ENCODE results near the gene ZNF804B.

The ZNF804B gene

DNA sequence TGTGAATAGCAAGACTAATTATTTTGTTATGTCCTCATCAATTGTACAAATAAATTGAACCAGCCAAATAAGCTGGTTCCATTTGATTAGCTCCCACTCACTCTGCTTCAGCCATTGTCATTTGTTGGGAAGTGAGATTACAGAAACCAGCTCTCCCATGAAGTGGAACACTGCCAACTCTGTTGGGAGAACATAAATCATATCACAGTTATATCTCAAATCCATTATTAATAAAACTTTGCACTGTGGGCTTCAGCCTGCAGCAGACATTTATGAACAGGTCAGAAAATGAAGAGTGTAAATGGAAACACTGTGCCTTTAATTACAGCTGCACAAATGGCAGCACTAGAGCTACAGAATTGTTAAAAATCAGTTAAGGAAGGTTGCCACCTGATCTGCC, 82.7 kb downstream of the ZNF804B start:
- Histone ChIP-seq H3K4me1 (ENCODE audit: control insufficient read depth, insufficient read depth, low read length) (no peaks in the 10 kb centered on the region), H3K36me3 (ENCODE audit: control insufficient read depth, insufficient read depth, low read length) (no peaks in the 10 kb centered on the region), H3K27ac (ENCODE audit: low read depth, low read length) (no peak overlapping the region), H3K4me3 (ENCODE audit: low read depth, low read length) (no peak overlapping the region), H3K27me3 (ENCODE audit: control insufficient read depth, insufficient read depth, low read length) (no peaks in the 10 kb centered on the region), H3K9ac (ENCODE audit: low read depth, low read length) (no peak overlapping the region), H3K9me3 (ENCODE audit: control insufficient read depth, insufficient read depth, low read length) (no peaks in the 10 kb centered on the region)

DNA sequence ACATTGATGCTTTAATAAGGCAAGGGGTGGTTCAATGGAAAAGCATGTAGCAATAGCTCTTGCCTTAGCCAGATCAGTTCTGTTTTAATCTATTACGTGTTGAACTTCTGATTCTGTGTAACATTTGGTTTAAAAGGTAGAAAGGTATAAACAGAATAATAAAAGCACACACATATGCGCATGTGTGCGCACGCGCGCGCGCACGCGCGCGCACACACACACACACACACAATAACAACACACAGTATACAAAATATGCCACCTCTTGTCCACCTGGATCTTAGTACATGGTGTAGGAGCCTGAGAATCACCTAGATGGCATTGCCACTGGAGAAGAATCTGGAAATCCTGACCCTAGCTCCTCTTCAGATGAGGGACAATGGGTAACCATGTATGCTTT, 85.6 kb downstream of the ZNF804B start:
- H3K27ac ChIP-seq (ENCODE audit: low read depth, low read length): no peak overlapping the region
- H3K9me3 ChIP-seq (ENCODE audit: control insufficient read depth, insufficient read depth, low read length): no peaks in the 10 kb centered on the region
- no peak overlapping the region for H3K4me3 ChIP-seq (ENCODE audit: low read depth, low read length)
- no peaks in the 10 kb centered on the region for H3K4me1 ChIP-seq (ENCODE audit: control insufficient read depth, insufficient read depth, low read length)
- no peaks in the 10 kb centered on the region for H3K36me3 ChIP-seq (ENCODE audit: control insufficient read depth, insufficient read depth, low read length)
- H3K9ac ChIP-seq (ENCODE audit: low read depth, low read length): no peak overlapping the region
- no peaks in the 10 kb centered on the region for H3K27me3 ChIP-seq (ENCODE audit: control insufficient read depth, insufficient read depth, low read length)

DNA sequence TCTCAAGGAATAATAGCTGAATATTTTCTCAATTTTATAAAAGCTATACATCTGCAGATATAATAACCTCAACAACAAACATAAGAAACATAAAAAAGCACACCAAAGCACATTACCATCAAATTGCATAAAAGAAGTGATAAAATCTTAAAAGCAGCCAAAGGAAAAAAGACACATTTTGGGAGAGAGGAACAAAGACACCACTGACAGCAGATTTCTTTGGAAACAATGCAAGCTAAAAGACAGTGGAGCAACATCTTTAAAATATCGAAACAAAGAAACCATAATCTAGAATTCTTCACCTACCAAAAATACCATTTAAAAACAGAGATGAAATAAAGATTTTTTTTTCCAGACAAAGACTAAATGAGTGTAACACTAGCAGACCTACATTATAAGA, 91.7 kb downstream of the ZNF804B start:
- H3K36me3 ChIP-seq (ENCODE audit: control insufficient read depth, insufficient read depth, low read length): no peaks in the 10 kb centered on the region
- no peak overlapping the region for H3K27ac ChIP-seq (ENCODE audit: low read depth, low read length)
- no peak overlapping the region for H3K4me3 ChIP-seq (ENCODE audit: low read depth, low read length)
- no peaks in the 10 kb centered on the region for H3K9me3 ChIP-seq (ENCODE audit: control insufficient read depth, insufficient read depth, low read length)
- H3K4me1 ChIP-seq (ENCODE audit: control insufficient read depth, insufficient read depth, low read length): no peaks in the 10 kb centered on the region
- no peaks in the 10 kb centered on the region for H3K27me3 ChIP-seq (ENCODE audit: control insufficient read depth, insufficient read depth, low read length)
- no peak overlapping the region for H3K9ac ChIP-seq (ENCODE audit: low read depth, low read length)

DNA sequence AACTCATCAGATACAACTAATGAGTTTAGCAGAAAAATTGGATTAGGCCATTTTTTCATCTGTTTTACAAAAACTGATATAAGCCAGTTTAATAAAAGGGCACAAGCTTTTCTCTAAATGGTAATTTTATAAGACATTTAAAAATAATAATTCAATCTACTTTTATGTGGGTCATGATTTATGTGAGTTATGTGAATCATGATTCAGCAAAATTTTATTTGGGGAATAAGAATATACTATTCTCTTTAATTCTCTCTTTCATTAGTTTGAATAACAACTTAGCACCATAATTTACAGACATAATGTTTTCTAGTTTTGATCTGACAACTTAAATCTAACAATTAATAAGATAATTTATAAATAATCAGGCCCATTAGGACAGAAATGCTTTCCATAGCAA, 99.8 kb downstream of the ZNF804B start:
- no peaks in the 10 kb centered on the region for H3K27me3 ChIP-seq (ENCODE audit: control insufficient read depth, insufficient read depth, low read length)
- no peak overlapping the region for H3K27ac ChIP-seq (ENCODE audit: low read depth, low read length)
- no peak overlapping the region for H3K4me3 ChIP-seq (ENCODE audit: low read depth, low read length)
- H3K9ac ChIP-seq (ENCODE audit: low read depth, low read length): no peak overlapping the region
- H3K36me3 ChIP-seq (ENCODE audit: control insufficient read depth, insufficient read depth, low read length): no peaks in the 10 kb centered on the region
- no peaks in the 10 kb centered on the region for H3K4me1 ChIP-seq (ENCODE audit: control insufficient read depth, insufficient read depth, low read length)
- H3K9me3 ChIP-seq (ENCODE audit: control insufficient read depth, insufficient read depth, low read length): no peaks in the 10 kb centered on the region

DNA sequence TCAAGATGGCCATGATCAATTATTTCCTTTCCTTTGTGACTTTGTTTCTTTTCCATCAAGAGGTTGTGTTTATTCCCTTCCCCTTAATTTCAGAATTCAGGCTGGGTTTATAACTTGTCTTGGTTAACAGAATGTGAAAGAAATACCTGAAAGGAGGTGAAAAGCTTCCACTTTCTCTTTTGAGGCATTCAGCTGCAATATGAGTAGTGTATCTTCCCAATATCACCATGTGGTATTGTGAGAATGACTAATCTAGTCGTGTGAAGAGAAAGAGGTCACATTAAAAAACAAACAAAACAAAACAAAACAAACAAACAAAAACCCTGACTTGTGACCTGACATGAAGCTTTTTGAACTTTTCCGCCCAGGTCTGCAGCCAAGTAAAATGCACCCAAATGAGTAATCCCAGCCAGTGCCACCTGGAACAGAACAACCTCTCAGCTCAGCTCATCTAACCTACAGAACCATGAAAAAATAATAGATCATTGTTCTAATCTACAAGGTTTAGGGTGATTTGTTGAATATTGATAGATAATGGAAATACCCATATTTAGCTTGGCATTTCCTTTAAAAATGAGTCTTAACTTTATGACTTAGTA, 106.9 kb downstream of the ZNF804B start:
- H3K4me1 ChIP-seq (ENCODE audit: control insufficient read depth, insufficient read depth, low read length): no peaks in the 10 kb centered on the region
- peaks cover 6% of the 10 kb centered on the region for H3K9me3 ChIP-seq (ENCODE audit: control insufficient read depth, insufficient read depth, low read length)
- no peaks in the 10 kb centered on the region for H3K27me3 ChIP-seq (ENCODE audit: control insufficient read depth, insufficient read depth, low read length)
- H3K9ac ChIP-seq (ENCODE audit: low read depth, low read length): no peak overlapping the region
- H3K27ac ChIP-seq (ENCODE audit: low read depth, low read length): no peak overlapping the region
- H3K4me3 ChIP-seq (ENCODE audit: low read depth, low read length): no peak overlapping the region
- no peaks in the 10 kb centered on the region for H3K36me3 ChIP-seq (ENCODE audit: control insufficient read depth, insufficient read depth, low read length)

DNA sequence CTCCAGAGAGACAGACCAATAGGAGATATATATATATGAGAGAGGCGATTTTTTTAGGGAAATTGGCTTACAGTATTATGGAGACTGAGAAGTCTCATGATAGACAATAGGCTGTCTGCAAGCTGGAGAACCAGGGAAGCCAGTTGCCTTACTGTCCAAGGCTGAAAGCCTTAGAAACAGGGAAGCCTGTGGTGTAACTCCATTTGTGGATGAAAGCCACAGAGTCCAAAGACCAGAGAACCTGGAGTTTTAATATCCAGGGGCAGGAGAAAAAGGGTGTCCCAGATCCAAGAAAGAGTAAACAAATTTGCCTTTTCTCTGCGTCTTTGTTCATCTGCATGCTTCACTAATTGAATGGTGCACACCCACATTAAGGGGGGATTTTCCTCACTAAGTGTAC, 107.7 kb downstream of the ZNF804B start:
- H3K27me3 ChIP-seq (ENCODE audit: control insufficient read depth, insufficient read depth, low read length): no peaks in the 10 kb centered on the region
- no peak overlapping the region for H3K9ac ChIP-seq (ENCODE audit: low read depth, low read length)
- H3K9me3 ChIP-seq (ENCODE audit: control insufficient read depth, insufficient read depth, low read length): peaks cover 6% of the 10 kb centered on the region
- H3K36me3 ChIP-seq (ENCODE audit: control insufficient read depth, insufficient read depth, low read length): no peaks in the 10 kb centered on the region
- no peak overlapping the region for H3K4me3 ChIP-seq (ENCODE audit: low read depth, low read length)
- no peak overlapping the region for H3K27ac ChIP-seq (ENCODE audit: low read depth, low read length)
- no peaks in the 10 kb centered on the region for H3K4me1 ChIP-seq (ENCODE audit: control insufficient read depth, insufficient read depth, low read length)

DNA sequence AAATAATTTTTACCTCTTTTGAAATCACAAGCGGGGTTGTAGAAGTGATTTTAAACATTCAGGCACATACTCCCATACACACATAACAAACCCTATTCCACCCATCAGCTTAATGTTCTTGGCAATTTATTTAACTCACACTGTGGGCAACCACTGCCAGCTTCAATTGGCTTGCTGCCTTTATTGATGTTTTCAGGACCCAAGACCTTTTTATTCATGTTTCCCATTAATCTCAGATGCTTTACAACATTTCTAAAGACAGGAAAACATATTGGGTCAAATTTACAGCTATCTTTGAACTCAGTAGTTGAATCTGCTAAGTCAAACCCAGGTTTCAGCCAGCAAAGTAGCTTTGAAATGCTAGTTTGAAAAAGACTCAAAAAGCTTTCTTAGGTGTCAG, 109.0 kb downstream of the ZNF804B start:
- H3K4me3 ChIP-seq (ENCODE audit: low read depth, low read length): no peak overlapping the region
- H3K36me3 ChIP-seq (ENCODE audit: control insufficient read depth, insufficient read depth, low read length): no peaks in the 10 kb centered on the region
- H3K27ac ChIP-seq (ENCODE audit: low read depth, low read length): no peak overlapping the region
- H3K9ac ChIP-seq (ENCODE audit: low read depth, low read length): no peak overlapping the region
- peaks cover 6% of the 10 kb centered on the region for H3K9me3 ChIP-seq (ENCODE audit: control insufficient read depth, insufficient read depth, low read length)
- no peaks in the 10 kb centered on the region for H3K4me1 ChIP-seq (ENCODE audit: control insufficient read depth, insufficient read depth, low read length)
- no peaks in the 10 kb centered on the region for H3K27me3 ChIP-seq (ENCODE audit: control insufficient read depth, insufficient read depth, low read length)

DNA sequence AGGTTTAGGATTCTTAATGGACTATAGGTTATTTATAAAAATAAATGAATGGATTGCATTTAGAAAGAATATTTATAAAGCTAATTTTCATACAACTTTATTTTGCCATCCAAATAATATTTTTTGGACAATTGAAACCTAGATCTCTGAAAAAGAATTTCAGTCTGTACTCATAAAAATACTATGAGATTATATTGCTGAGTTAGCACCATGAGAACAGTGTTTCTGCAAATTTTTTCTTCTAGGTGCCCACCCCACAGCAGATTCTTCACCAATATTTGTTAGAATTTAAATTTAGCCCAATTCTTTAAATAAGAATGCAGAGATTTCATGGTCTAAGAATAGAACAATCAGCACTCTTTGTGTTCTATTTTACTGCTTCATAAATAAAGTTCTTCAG, 121.6 kb downstream of the ZNF804B start:
- H3K27ac ChIP-seq (ENCODE audit: low read depth, low read length): no peak overlapping the region
- H3K36me3 ChIP-seq (ENCODE audit: control insufficient read depth, insufficient read depth, low read length): no peaks in the 10 kb centered on the region
- peaks cover 7% of the 10 kb centered on the region; the same call in 1 of the 2 replicates for H3K4me1 ChIP-seq (ENCODE audit: control insufficient read depth, insufficient read depth, low read length)
- no peaks in the 10 kb centered on the region for H3K27me3 ChIP-seq (ENCODE audit: control insufficient read depth, insufficient read depth, low read length)
- no peak overlapping the region for H3K9ac ChIP-seq (ENCODE audit: low read depth, low read length)
- no peaks in the 10 kb centered on the region for H3K9me3 ChIP-seq (ENCODE audit: control insufficient read depth, insufficient read depth, low read length)
- no peak overlapping the region for H3K4me3 ChIP-seq (ENCODE audit: low read depth, low read length)

DNA sequence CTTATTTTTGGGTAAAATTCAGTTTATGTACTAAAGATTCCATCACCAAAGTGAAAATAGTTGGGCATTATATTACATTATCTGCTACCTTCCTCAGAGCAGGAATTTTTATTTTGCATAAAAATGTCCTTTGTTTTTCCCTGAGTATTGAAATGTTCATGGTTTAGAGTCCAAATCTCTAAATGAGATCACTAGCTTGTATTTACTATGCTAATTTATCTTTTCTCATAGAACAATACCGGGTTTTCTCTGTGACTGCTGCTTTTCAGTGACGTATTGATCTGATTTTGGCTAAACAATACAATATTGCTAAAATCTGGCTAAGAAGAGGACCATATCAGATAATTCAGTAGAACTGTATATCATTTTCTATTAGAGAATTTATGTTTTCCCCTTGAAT, 125.6 kb downstream of the ZNF804B start:
- H3K9me3 ChIP-seq (ENCODE audit: control insufficient read depth, insufficient read depth, low read length): no peaks in the 10 kb centered on the region
- H3K9ac ChIP-seq (ENCODE audit: low read depth, low read length): no peak overlapping the region
- H3K4me1 ChIP-seq (ENCODE audit: control insufficient read depth, insufficient read depth, low read length): peaks cover 7% of the 10 kb centered on the region; the same call in 1 of the 2 replicates
- no peak overlapping the region for H3K4me3 ChIP-seq (ENCODE audit: low read depth, low read length)
- no peak overlapping the region for H3K27ac ChIP-seq (ENCODE audit: low read depth, low read length)
- no peaks in the 10 kb centered on the region for H3K36me3 ChIP-seq (ENCODE audit: control insufficient read depth, insufficient read depth, low read length)
- H3K27me3 ChIP-seq (ENCODE audit: control insufficient read depth, insufficient read depth, low read length): no peaks in the 10 kb centered on the region

DNA sequence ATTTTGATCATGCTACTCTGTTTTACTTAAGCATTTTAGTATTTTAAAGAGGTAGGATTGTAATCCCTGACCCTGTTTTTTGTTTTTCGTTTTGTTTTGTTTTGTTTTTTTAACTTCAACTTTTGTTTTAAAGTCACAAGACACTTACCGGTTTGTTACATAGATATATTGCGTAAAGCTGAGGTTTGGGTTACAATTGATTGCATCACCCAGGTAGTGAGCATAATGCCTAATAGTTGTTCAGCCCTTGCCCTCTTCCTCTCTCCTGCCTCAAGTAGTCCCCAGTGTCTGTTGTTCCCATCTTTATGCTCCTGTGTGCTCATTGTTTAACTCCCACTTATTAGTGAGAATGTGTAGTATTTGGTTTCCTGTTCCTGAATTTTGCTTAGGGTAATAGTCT, 129.2 kb downstream of the ZNF804B start:
- Histone ChIP-seq H3K27ac (ENCODE audit: low read depth, low read length) (no peak overlapping the region), H3K9ac (ENCODE audit: low read depth, low read length) (no peak overlapping the region), H3K27me3 (ENCODE audit: control insufficient read depth, insufficient read depth, low read length) (no peaks in the 10 kb centered on the region), H3K4me1 (ENCODE audit: control insufficient read depth, insufficient read depth, low read length) (peaks cover 7% of the 10 kb centered on the region; the same call in 1 of the 2 replicates), H3K36me3 (ENCODE audit: control insufficient read depth, insufficient read depth, low read length) (no peaks in the 10 kb centered on the region), H3K4me3 (ENCODE audit: low read depth, low read length) (no peak overlapping the region), H3K9me3 (ENCODE audit: control insufficient read depth, insufficient read depth, low read length) (no peaks in the 10 kb centered on the region)

DNA sequence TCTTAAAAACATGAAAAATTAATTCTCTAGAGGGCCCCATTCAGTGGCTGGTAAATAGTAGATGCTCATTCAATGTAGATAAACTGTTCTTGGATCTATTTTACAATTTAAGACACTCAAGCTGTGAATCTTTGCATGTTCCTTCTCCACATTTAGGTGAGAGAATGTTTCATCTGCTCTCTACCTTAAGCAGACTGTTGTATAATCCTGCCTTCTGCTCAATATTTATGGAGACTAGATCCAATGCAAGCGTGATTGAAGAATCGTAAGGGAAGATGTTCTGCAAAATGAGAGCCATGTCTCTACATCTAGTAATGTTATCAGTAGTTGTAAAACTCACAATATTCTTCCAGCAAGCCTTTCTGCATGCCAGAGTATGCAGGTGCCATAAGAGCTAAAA, 151.0 kb downstream of the ZNF804B start:
- Histone ChIP-seq H3K27me3 (ENCODE audit: control insufficient read depth, insufficient read depth, low read length) (no peaks in the 10 kb centered on the region), H3K4me1 (ENCODE audit: control insufficient read depth, insufficient read depth, low read length) (peaks cover 5% of the 10 kb centered on the region; the same call in 1 of the 2 replicates), H3K9ac (ENCODE audit: low read depth, low read length) (no peak overlapping the region), H3K27ac (ENCODE audit: low read depth, low read length) (no peak overlapping the region), H3K4me3 (ENCODE audit: low read depth, low read length) (no peak overlapping the region), H3K9me3 (ENCODE audit: control insufficient read depth, insufficient read depth, low read length) (no peaks in the 10 kb centered on the region), H3K36me3 (ENCODE audit: control insufficient read depth, insufficient read depth, low read length) (no peaks in the 10 kb centered on the region)

DNA sequence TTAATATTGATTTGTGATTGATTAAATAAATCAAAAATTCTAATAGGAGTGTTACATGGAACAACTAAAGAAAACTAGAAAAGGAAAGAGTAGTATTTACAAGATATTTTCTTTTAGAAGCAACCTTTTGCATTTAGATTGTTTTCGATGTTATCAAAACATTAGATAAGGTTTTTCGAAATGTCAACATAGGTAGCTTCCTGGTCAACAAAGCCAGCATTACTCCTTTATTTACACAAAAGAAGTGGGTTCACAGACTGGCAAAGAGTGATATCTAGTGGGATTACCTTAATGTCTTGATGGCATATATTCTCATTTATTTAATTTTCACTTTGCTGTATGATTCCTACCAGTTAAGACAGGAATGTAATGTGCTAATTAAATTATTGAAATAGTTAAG, 153.4 kb downstream of the ZNF804B start:
- no peak overlapping the region for H3K9ac ChIP-seq (ENCODE audit: low read depth, low read length)
- no peak overlapping the region for H3K27ac ChIP-seq (ENCODE audit: low read depth, low read length)
- H3K9me3 ChIP-seq (ENCODE audit: control insufficient read depth, insufficient read depth, low read length): no peaks in the 10 kb centered on the region
- no peak overlapping the region for H3K4me3 ChIP-seq (ENCODE audit: low read depth, low read length)
- peaks cover 5% of the 10 kb centered on the region; the same call in 1 of the 2 replicates for H3K4me1 ChIP-seq (ENCODE audit: control insufficient read depth, insufficient read depth, low read length)
- no peaks in the 10 kb centered on the region for H3K36me3 ChIP-seq (ENCODE audit: control insufficient read depth, insufficient read depth, low read length)
- no peaks in the 10 kb centered on the region for H3K27me3 ChIP-seq (ENCODE audit: control insufficient read depth, insufficient read depth, low read length)
